HL-60 (cell line): Measurements from ENCODE around the gene PIP5KL1.

Experiments used
- DNase-seq, 2 experiments: peaks; one replicate each; pipeline ENCODE4 v3.0.0-alpha.2; 2010 to 2020; ENCODE audit warnings: low read depth in 1 of 2, low spot score in 1 of 2
- H3K27ac ChIP-seq: fragments of 250-450 bp; sonication (Bioruptor Pico); replicated peaks from 2 replicates; pipeline ENCODE4 v1.5.1; 2020; ENCODE audit warnings: mild to moderate bottlenecking, moderate library complexity
- H3K27me3 ChIP-seq: fragments of 250-450 bp; sonication (Bioruptor Pico); 2 replicates; pipeline ENCODE4 v1.5.1; 2021; ENCODE audit warnings: mild to moderate bottlenecking, moderate library complexity; ENCODE audit not compliant: insufficient read depth, poor library complexity, severe bottlenecking
- H3K4me3 ChIP-seq: replicated peaks from 2 replicates; pipeline ENCODE4 v1.5.1; 2011; ENCODE audit warnings: mild to moderate bottlenecking, control low read depth, low read length; ENCODE audit not compliant: insufficient read depth
- GABPA ChIP-seq: IDR thresholded peaks from 2 replicates; pipeline ENCODE4 v1.6.1; 2012; ENCODE audit warnings: low read depth
- POLR2AphosphoS5 ChIP-seq: IDR thresholded peaks from 2 replicates; pipeline ENCODE4 v1.6.1; 2012; ENCODE audit warnings: low read depth
- SPI1 ChIP-seq: IDR thresholded peaks from 2 replicates; pipeline ENCODE4 v1.6.1; 2012; ENCODE audit warnings: low read depth, mild to moderate bottlenecking, borderline replicate concordance
- TF ChIP-seq, protein P1 (sequence below): IDR thresholded peaks from one replicate; pipeline ENCODE4 v1.5.1; 2011; ENCODE audit warnings: low read length, control low read depth, inconsistent platforms; ENCODE audit not compliant: insufficient read depth
- TF ChIP-seq, protein P2 (sequence below): IDR thresholded peaks from 2 replicates; pipeline ENCODE4 v1.6.1; 2012; ENCODE audit warnings: low read depth; ENCODE audit not compliant: insufficient replicate concordance

Gene PIP5KL1

DNA sequence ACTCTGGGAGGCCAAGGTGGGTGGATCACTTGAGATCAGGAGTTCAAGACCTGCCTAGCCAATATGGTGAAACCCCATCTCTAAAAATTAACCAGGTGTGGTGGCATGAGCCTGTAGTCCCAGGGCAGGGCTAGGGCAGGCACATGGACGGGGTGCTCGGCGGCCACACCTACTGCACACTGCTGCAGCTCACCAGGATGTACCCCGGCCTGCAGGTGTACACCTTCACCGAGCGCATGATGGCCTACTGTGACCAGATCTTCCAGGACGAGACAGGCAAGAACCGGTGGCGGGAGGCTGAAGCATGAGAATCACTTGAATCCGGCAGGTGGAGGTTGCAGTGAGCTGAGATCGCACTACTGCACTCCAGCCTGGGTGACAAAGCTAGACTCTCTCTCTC is 16.9 kb downstream of the PIP5KL1 start:
- no peaks in the 10 kb centered on the region for H3K27me3 ChIP-seq
- H3K4me3 ChIP-seq: no peak overlapping the region
- TF ChIP-seq GABPA (no peak), POLR2AphosphoS5 (no peak), SPI1 (no peak)
- TF ChIP-seq, protein P1, sequence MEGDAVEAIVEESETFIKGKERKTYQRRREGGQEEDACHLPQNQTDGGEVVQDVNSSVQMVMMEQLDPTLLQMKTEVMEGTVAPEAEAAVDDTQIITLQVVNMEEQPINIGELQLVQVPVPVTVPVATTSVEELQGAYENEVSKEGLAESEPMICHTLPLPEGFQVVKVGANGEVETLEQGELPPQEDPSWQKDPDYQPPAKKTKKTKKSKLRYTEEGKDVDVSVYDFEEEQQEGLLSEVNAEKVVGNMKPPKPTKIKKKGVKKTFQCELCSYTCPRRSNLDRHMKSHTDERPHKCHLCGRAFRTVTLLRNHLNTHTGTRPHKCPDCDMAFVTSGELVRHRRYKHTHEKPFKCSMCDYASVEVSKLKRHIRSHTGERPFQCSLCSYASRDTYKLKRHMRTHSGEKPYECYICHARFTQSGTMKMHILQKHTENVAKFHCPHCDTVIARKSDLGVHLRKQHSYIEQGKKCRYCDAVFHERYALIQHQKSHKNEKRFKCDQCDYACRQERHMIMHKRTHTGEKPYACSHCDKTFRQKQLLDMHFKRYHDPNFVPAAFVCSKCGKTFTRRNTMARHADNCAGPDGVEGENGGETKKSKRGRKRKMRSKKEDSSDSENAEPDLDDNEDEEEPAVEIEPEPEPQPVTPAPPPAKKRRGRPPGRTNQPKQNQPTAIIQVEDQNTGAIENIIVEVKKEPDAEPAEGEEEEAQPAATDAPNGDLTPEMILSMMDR: no peak
- TF ChIP-seq, protein P2, sequence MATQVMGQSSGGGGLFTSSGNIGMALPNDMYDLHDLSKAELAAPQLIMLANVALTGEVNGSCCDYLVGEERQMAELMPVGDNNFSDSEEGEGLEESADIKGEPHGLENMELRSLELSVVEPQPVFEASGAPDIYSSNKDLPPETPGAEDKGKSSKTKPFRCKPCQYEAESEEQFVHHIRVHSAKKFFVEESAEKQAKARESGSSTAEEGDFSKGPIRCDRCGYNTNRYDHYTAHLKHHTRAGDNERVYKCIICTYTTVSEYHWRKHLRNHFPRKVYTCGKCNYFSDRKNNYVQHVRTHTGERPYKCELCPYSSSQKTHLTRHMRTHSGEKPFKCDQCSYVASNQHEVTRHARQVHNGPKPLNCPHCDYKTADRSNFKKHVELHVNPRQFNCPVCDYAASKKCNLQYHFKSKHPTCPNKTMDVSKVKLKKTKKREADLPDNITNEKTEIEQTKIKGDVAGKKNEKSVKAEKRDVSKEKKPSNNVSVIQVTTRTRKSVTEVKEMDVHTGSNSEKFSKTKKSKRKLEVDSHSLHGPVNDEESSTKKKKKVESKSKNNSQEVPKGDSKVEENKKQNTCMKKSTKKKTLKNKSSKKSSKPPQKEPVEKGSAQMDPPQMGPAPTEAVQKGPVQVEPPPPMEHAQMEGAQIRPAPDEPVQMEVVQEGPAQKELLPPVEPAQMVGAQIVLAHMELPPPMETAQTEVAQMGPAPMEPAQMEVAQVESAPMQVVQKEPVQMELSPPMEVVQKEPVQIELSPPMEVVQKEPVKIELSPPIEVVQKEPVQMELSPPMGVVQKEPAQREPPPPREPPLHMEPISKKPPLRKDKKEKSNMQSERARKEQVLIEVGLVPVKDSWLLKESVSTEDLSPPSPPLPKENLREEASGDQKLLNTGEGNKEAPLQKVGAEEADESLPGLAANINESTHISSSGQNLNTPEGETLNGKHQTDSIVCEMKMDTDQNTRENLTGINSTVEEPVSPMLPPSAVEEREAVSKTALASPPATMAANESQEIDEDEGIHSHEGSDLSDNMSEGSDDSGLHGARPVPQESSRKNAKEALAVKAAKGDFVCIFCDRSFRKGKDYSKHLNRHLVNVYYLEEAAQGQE: no peak
- no peak overlapping the region for H3K27ac ChIP-seq
- no peak for DNase-seq

DNA sequence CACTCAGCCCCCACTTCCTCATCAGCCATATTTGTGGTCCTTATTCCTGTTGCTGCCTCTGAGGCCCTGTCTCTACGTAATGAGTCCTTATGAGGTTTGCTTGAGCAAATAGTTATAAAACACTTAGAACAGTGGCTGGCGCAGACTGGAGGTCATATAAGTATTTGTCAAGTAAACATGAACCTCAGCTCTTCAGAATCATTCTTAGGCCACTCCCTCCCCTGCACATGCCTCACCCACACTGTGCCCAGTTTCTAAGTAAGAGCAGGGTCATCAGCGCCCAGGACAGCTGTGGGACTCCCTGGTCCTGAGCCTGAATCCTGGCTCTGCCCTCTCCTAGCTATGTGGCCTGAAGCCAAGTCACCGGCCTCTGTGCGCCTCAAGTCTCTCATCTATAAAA is 17.7 kb downstream of the PIP5KL1 start:
- DNase-seq: no peak
- Histone ChIP-seq H3K4me3 (no peak overlapping the region), H3K27me3 (no peaks in the 10 kb centered on the region), H3K27ac (no peak overlapping the region)
- TF ChIP-seq, protein P1: no peak
- TF ChIP-seq SPI1: peak; percentile 44; the same call in 1 of the 2 replicates

DNA sequence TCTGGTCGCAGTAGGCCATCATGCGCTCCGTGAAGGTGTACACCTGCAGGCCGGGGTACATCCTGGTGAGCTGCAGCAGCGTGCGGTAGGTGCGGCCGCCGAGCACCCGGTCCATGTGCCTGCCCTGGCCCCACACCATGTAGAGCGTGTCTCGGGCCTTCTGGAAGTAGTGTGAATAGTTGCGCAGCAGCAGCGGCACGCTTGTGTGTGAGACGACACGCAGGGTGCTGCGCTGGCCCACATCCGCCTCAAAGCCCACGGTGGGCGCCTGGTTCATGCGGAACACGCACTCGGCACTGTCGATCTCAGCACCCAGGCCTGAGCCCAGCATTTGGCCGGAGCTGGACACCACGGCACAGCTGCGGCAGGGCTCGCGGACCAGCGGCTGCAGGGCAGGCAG is 18.3 kb downstream of the PIP5KL1 start:
- no peak overlapping the region for H3K27ac ChIP-seq
- no peak overlapping the region for H3K4me3 ChIP-seq
- H3K27me3 ChIP-seq: no peaks in the 10 kb centered on the region
- DNase-seq: no peak
- TF ChIP-seq SPI1: no peak
- no peak for TF ChIP-seq GABPA
- TF ChIP-seq, protein P2: no peak
- TF ChIP-seq POLR2AphosphoS5: no peak
- TF ChIP-seq, protein P1: no peak

DNA sequence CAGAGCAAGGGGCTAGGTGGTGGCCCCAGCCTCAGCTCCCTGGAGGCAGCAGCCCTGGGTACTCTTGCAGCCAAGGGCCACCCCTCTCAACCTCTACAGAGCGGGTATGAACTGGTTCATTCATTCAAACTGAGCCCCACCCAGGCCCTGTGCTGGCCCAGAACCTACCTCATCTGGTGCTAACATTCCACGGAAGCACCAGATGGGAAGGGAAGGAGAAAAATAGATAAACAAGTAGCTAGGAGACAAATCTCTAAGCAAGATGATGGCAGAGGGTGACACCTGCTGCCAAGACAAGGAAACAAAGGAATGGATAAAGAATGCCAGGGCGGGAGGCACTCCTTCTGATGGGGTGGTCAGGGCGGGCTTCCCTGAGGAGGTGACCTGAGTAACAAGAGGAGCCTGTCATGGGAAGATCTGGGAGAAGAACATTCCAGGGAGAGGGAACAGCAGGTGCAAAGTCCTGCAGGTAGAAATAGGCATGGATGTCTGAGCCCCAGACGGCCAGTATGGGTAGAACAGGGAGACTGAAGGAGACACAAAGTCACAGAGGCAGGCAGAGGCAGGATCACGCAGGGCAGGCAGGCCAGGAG is 19.9 kb downstream of the PIP5KL1 start:
- TF ChIP-seq, protein P2: no peak
- no peak for TF ChIP-seq GABPA
- TF ChIP-seq, protein P1: no peak
- no peak for TF ChIP-seq SPI1
- TF ChIP-seq POLR2AphosphoS5: no peak
- no peak overlapping the region for H3K4me3 ChIP-seq
- no peak for DNase-seq
- no peaks in the 10 kb centered on the region for H3K27me3 ChIP-seq
- no peak overlapping the region for H3K27ac ChIP-seq
